ENCODE data around the gene NALCN. TPM values are rescaled to one million over a fixed set of nuclear protein-coding genes. Genes with fewer than 3 reads are reported as not detected.

NALCN gene
- total and polyA plus RNA-seq, 10 of the 15 experiments (the other 5 are each of a cell fraction or from before 2014, with no cell fraction given) = under 0.01 TPM; not detected in 9

- H3K27me3 ChIP-seq (replicated peaks in 1 of 2; ENCODE audit: control insufficient read depth in 2 of 2, insufficient read depth in 2 of 2, low read length in 1 of 2) = no peaks in the 10 kb centered on the region
- H3K79me2 ChIP-seq (ENCODE audit: control insufficient read depth, insufficient read depth, low read length) = no peaks in the 10 kb centered on the region
- DNase-seq (ENCODE audit: low read depth, low spot score) (no peak), FAIRE-seq (no peak), ATAC-seq (no peak)
- 35% methylated on average over 4 of the region's 4 CpGs for WGBS (ENCODE audit: insufficient coverage, insufficient replicate concordance, low lambda C conversion rate, missing lambda C conversion rate)
- H3K4me3 ChIP-seq = no peak overlapping the region
- no peaks in the 10 kb centered on the region for H3K36me3 ChIP-seq (ENCODE audit: control insufficient read depth in 2 of 2, insufficient read depth in 2 of 2, low read length in 1 of 2)
- no peaks in the 10 kb centered on the region for H3K4me1 ChIP-seq (ENCODE audit: control insufficient read depth, insufficient read depth, low read length)
- BruUV-seq (replicated peaks) = no TSS peak
- SMC1A ChIA-PET (ENCODE audit: uncharacterized antibody, unreplicated experiment) = no interaction called here
- RAD21 ChIA-PET (ENCODE audit: unreplicated experiment) = no interaction called here
- no peaks in the 10 kb centered on the region for H3K9me3 ChIP-seq (replicated peaks; ENCODE audit: control insufficient read depth, insufficient read depth, low read length)
- in situ Hi-C loops (cut with MboI) (no loop called here), intact Hi-C loops (cut with micrococcal nuclease; ENCODE audit: unreplicated experiment) (no loop called here)
- POLR2A ChIA-PET = no interaction called here
- no peak overlapping the region for H2AFZ ChIP-seq (ENCODE audit: control insufficient read depth, low read depth, low read length)
- no peaks in the 10 kb centered on the region for H4K20me1 ChIP-seq (ENCODE audit: control insufficient read depth, insufficient read depth)
- no peak overlapping the region for H3K27ac ChIP-seq (ENCODE audit: control insufficient read depth, insufficient read depth)
- H3K4me2 ChIP-seq (ENCODE audit: control insufficient read depth, insufficient read depth) = no peak overlapping the region
- H3K9ac ChIP-seq (ENCODE audit: control insufficient read depth, insufficient read depth, low read length) = no peak overlapping the region
- CTCF ChIA-PET = no interaction called here
- TF ChIP-seq RCOR1 (conservative IDR thresholded peaks at IDR 0.05; ENCODE audit: low read depth, low read length) = no peak
These were observed 207.0 kb downstream of the NALCN start for GRCh38 chr13:101209206-101209893.

DNA sequence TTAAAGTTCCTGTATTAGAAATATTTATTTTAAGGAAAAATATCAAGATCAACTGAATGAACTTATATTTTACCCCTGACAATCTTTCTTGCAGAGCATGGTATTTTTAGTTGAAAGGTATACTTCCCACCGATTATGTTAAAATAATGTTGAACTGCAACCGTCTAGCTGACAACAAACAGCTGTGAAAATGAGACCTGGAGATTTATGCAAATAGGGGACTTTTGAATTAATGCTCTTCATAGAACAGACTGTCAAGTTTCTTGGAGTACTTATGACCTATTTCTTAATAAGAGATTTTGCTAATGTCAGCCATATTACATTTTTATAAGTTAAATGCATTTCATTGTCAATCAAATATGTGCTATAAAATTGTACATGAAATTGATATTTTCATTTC lies 210.9 kb downstream of the NALCN start:
- RAD21 ChIA-PET (ENCODE audit: unreplicated experiment) = no interaction called here
- no peaks in the 10 kb centered on the region for H3K9me3 ChIP-seq (replicated peaks; ENCODE audit: control insufficient read depth, insufficient read depth, low read length)
- no TSS peak for BruUV-seq (replicated peaks)
- SMC1A ChIA-PET (ENCODE audit: uncharacterized antibody, unreplicated experiment) = no interaction called here
- peak; percentile 37; the same call in 1 of the 3 replicates for ATAC-seq
- intact Hi-C loops (cut with micrococcal nuclease; ENCODE audit: unreplicated experiment) (no loop called here), in situ Hi-C loops (cut with MboI) (no loop called here)
- no peak for DNase-seq (ENCODE audit: low read depth, low spot score)
- no peaks in the 10 kb centered on the region for H3K79me2 ChIP-seq (ENCODE audit: control insufficient read depth, insufficient read depth, low read length)
- H3K27ac ChIP-seq (ENCODE audit: control insufficient read depth, insufficient read depth) = no peak overlapping the region
- H3K27me3 ChIP-seq (replicated peaks in 1 of 2; ENCODE audit: control insufficient read depth in 2 of 2, insufficient read depth in 2 of 2, low read length in 1 of 2) = no peaks in the 10 kb centered on the region
- H3K4me3 ChIP-seq = no peak overlapping the region
- no peaks in the 10 kb centered on the region for H3K4me1 ChIP-seq (ENCODE audit: control insufficient read depth, insufficient read depth, low read length)
- H4K20me1 ChIP-seq (ENCODE audit: control insufficient read depth, insufficient read depth) = no peaks in the 10 kb centered on the region
- no peak for FAIRE-seq
- no peak overlapping the region for H3K4me2 ChIP-seq (ENCODE audit: control insufficient read depth, insufficient read depth)
- TF ChIP-seq CBFB (IDR thresholded peaks at IDR 0.05; ENCODE audit: low read depth) = no peak
- TF ChIP-seq, protein P1, sequence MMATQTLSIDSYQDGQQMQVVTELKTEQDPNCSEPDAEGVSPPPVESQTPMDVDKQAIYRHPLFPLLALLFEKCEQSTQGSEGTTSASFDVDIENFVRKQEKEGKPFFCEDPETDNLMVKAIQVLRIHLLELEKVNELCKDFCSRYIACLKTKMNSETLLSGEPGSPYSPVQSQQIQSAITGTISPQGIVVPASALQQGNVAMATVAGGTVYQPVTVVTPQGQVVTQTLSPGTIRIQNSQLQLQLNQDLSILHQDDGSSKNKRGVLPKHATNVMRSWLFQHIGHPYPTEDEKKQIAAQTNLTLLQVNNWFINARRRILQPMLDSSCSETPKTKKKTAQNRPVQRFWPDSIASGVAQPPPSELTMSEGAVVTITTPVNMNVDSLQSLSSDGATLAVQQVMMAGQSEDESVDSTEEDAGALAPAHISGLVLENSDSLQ (IDR thresholded peaks at IDR 0.05) = peak; percentile 36
- no peak for TF ChIP-seq CBX5 (IDR thresholded peaks at IDR 0.05; ENCODE audit: low read depth)
- TF ChIP-seq PBX3 (IDR thresholded peaks at IDR 0.05; ENCODE audit: insufficient replicate concordance, low read depth, low read length) = peak; percentile 18
- TF ChIP-seq ZNF274 (IDR thresholded peaks at IDR 0.05; ENCODE audit: insufficient read depth, insufficient read length) = no peak
- POLR2A ChIA-PET = no interaction called here
- no peaks in the 10 kb centered on the region for H3K36me3 ChIP-seq (ENCODE audit: control insufficient read depth in 2 of 2, insufficient read depth in 2 of 2, low read length in 1 of 2)
- H3K9ac ChIP-seq (ENCODE audit: control insufficient read depth, insufficient read depth, low read length) = no peak overlapping the region
- WGBS (ENCODE audit: insufficient coverage, insufficient replicate concordance, low lambda C conversion rate, missing lambda C conversion rate) = 2% methylated on average over 2 of the region's 2 CpGs
- CTCF ChIA-PET = no interaction called here
- H2AFZ ChIP-seq (ENCODE audit: control insufficient read depth, low read depth, low read length) = no peak overlapping the region
